HG03039 (cell line): Measurements from ENCODE around the gene CTBP2.

Experiments used
- ATAC-seq: cut with Tn5 transposase; IDR thresholded peaks from one replicate; pipeline ENCODE4 v1.9.1; 2021; ENCODE audit warnings: mild to moderate bottlenecking, moderate library complexity; ENCODE audit not compliant: unreplicated experiment

Gene CTBP2

DNA sequence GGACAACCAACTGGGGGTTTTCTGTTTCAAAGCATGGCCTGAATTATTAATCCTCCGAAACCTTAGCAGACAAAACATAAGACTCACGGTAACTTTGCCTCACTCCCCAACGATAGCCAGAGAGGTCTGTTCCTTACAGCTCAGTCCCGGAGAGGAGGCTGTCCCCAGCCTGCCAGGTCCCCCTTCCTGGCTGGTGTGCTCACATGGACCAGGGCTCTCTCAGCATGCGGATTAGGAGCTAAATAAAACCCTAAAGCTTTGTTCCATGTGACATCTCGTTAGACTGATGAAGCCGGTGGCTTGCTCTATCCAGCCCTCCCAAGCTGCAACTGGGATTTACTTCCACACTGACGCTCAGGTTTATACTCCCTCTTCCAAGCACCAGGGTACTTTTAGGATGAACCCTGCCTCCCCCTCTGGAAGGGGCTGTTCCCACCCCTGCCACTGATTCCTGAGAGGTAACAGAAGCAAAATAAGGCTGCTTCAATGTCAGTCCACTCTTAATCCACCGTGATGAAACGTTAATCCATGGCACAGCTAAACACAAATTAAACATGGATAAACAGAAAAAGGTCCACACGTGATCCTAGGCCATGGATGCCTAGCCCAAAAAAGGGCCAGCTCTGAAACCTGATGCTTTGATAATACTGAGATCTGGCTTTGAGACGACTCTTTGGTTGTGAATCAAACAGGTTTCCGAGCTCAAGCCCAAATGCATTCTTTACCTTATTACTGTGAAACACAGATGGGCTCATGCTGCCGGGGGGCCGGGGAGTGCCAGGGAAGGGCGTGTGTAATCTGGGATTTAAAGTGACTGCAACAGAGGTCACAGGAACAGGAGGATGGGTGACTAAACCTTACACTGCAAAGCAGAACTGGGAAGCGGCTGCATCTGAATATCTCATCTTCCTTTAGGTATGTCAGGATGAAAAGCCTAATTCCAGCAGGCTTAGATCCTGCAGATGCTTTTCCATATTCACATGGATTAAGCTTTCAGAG lies 132.2 kb downstream of the CTBP2 start:
- no peak for ATAC-seq

DNA sequence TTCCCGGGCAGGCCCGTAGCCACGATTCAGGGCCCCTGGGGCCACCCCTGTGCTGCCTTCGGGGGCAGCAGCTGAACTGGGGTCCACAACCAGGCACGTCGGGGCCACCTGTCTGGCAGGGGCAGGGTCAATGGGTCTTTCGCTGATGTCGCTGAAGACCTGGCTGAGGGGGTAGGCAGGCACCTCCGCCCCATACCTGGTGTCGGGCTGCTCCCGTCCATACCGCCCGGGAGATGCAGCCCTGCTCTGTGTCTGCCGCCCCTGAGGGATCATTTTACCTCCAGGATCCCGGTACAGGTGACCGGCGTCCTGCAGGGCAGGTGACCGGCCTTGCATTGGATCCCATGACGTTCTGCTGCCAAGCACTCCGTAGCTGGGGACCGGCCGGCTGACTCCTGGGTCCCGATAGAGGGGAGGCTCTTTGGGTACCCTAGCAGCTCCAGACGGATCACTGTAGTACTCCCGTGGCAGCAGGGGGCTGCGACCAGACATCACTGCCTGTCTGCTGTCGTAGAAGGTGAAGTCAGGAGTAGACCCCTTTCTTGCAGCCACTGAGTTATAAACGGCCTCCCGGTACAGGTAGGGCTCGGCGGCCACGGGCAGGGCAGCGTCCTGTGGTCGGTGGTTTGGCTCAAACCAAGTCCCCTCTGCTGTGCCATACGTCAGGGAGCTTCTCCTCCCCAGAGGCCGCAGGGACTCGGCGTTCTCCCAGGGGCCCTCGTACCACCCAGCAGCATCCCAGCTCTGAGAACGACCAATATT lies 133.2 kb downstream of the CTBP2 start:
- no peak for ATAC-seq

DNA sequence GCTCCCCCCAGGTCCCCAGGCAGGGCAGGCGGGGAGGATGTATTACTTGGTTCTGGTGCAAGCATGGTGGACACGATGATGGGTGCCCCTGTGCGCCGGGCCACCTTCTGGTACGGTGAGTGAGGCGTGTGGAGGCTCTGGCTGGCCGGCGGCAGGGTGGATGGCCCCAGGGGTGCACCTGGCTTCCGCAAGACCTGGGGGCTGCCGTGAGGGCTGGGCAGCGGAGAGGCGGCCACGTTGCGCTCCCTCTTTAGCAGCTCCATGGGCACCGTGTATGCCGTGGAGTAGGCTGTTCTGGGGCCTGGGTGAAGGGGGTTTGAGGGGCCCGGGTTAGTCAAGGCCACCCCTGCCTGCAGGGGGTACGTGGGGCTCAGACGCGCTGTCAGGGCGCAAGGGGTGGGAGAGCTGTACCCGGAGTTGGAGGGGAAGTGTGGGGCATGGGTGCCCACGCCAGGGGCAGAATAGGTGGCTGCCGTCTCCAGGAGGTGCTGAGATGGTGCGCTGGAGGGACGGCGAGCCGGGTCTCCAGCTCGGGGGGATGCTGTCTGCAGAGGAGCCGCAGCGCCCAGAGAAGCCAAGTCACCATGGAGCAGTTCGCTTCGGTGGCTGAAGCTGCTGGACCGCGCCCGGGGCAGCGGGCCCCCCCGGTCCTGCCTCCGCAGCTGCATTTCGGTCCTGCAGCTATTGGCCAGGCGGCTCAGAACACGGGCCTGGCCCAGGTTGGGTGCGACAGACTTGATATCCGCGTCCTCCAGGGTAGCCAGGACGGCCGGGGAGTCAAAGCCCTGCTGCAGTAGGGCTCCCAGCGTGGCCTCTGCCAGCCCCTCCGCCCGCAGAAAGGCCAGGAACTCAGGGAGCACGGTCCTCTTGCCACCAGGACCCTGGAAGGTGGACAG lies 134.1 kb downstream of the CTBP2 start:
- ATAC-seq, result no peak

DNA sequence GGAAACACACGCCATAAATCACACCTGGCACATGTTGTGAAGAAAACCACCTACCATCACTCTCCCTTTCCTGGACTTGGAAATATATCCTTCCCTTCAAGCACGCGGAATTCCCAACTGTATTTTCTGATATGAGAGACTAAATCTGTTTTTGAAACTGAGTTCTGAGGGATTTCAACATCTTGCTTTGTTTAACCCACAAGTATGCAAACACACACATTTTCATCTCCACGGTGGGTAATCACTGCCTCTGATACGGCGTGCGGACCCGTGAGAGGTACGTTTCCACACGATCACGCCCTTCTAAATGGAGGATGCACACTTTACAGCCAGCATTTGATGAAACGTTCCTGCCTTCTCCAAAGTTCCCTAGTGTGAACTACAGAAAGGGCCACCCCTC lies 135.0 kb downstream of the CTBP2 start:
- ATAC-seq, result no peak

DNA sequence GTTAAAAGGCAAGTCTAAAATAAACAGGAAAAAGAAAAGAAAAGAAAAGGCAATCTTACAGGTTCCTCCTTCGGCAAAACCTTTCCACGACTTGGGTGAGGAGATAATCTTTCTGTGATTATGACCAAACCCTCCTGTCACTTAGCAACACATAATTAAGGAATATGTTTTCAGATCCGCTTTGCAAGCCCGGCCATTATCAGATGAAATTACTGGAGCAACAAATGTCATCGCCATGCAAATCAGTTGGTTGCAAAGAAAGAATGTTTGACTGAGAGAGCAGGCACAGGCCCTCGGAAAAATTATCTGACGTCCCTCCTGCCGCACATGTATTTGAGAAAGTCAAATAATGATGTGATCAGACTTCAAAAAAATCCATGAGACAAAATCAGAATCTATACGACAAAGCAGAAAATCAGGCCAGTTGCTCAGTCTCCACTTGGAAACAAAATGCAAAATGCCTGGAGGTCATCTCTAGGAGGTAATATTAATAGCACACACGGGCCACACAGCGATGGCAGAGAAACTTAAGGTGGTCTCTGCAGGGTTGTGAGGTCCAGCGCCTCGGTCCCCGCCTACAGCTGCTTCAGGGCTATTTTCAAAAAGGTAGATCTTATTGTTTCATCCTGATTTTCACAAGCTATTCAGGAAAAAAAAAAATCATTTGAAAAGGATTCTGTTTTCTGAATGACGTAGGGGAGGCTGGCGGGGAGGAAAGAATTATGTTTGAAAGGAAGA lies 135.7 kb downstream of the CTBP2 start:
- no peak for ATAC-seq

DNA sequence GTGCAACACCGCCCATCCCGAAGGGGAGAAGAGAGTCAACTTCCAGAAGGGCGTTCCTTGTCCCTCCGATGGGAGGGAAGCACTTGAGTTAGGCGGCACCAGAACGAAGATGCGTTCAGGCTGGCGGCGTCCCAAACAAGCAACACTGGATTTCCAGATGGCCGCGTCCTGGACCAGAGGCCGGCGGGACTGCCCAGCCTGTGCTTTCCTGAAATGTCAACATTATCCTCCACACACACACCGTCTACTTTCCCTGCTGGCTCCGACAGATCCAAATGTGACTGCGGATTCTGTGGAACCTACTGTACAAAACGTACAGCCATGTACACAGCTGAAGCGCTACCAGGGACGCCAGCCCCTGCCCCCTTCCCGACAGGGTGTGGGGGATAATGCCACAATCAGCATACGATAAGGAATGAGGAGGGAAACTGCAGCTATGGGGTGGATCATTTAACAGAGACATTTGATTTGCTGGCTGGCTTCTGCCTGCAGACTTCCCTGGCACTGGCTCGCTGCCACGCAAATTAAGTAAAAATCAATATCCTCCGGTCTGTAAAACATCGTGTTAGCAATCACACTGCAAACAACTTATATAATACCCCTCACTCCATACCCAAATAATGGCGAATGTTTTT lies 136.4 kb downstream of the CTBP2 start:
- ATAC-seq, result no peak

DNA sequence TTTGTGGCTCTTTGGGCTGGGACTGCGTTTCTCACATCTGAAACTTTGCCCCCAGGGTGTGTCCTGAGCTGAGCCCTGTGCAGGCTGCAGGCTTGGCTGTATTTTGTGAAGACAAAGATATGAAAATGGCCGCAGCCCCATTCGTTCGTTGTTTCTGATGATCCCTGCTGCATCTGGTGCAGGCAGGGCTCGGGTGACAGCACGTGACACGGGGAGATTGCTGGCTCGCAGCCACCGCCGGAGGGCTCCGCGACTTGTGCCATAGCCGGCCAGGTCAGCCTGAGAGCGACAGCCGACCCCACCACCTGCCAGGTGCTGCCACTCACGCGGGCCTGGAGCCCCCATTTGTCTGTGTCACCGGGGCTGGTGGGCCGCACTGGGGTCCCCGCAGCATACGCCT lies 137.1 kb downstream of the CTBP2 start:
- no peak for ATAC-seq

DNA sequence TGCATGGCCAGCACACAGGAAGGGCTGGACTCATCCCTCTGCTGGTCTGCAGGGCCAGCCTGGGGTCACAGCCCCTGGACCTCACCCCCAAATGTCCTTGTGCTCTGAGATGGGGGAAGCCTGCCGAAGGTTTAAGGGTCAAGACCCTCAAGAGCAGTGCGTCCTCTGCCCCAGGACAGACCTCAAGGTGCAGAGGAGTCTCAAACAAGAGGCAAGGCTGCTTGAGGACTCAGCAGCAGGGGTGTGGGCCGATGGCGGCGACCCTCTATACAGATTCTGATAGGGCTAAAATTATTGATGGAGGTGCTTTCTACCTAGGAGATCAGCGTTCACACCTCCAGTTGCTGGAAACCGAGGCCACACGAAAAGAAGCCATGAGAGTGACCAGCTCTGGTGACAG lies 137.7 kb downstream of the CTBP2 start:
- no peak for ATAC-seq

DNA sequence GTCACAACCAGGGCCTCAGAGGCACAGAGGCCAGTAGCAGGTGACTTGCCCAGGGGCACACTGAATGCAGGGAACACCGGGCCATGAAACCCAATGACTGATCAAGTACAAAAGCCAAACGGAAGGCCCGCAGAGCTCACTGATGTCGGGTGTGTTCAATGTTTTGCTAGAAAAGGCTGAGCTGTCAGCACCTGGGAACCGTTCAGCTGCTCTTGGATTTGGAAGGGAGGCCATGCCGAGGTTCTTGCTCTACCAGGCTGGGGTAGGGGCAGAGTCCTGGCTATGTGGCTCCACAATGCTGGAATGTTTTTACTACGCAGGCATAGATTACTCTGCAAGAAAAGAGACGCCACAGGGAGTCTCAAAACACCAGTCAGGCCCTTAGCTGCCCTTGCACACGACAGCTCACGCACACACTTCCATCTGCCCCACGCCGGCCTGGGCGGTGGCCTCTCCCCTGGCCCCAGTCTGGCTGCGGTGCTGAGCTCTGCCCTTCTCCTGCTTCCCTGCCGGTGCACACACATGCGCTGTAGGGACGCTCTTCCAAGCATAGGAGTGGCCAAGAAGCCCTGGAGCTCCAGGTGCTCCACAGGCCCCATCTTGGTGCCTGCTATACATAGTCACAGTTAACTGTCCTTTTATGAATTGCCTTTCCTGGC lies 138.5 kb downstream of the CTBP2 start:
- ATAC-seq, result no peak

DNA sequence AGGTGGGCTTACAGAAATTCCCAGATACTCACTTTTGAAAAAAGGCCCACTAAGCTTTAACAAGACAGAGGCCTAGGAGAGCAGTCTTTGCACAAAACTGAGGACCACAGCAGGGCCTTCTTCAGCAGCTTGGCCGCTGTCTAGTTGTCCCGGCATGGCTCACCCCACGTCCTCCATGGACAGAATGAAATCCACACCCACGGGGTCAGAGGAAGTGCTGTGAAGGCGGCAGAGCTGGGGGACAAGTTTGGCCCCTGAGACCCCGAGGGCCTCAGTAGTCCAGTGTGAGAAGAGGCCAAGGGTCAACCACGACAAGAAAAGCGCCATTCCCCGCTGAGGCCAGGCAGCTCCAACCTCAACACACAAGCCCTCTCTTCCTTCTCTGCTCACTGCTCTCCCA lies 139.5 kb downstream of the CTBP2 start:
- no peak for ATAC-seq

DNA sequence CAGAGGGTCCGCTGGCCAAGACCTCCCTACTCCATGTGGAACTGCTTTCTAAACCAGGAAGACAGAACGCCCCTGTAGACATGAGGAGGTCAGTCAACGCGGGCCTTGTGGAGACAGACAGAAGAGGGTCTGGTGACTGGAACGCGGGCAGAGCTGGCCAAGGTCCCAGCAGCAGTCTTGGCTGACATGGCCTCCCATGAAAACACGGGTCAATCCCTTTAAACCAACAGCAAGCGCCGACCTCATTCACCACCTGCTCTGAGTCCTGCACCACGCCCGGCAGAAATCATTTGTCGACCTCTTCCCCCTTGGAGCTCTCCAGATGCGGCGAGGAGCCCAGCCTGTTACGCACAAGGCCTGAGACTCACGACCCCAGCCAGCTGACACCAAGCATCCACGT lies 140.0 kb downstream of the CTBP2 start:
- no peak for ATAC-seq

DNA sequence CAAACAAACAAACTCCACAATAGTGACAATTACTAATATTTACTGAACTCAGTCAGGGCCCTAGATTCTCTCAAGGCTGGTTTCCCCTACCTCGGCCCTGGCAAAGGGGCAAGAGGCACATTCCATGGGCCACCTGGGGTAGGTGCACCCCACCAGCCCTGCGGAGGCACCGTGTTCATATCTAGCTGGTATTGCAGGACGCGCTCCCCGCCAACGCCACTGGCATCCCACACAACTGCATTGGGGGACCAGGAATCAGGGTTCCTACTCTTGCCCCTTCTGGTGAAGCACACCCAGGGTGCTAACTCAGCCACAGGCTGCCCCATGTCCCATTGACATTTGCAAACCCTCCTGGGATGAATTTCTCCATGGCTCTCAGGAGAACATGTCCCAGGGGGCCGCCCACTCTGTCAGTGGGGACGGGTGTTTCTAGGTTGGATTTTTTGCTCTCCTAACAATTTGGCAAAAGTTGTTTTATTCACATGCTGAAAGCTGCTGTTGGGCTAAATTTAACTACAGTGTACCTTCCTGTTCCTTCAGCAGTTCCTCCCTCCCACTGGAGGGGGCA lies 141.7 kb downstream of the CTBP2 start:
- ATAC-seq, result no peak

DNA sequence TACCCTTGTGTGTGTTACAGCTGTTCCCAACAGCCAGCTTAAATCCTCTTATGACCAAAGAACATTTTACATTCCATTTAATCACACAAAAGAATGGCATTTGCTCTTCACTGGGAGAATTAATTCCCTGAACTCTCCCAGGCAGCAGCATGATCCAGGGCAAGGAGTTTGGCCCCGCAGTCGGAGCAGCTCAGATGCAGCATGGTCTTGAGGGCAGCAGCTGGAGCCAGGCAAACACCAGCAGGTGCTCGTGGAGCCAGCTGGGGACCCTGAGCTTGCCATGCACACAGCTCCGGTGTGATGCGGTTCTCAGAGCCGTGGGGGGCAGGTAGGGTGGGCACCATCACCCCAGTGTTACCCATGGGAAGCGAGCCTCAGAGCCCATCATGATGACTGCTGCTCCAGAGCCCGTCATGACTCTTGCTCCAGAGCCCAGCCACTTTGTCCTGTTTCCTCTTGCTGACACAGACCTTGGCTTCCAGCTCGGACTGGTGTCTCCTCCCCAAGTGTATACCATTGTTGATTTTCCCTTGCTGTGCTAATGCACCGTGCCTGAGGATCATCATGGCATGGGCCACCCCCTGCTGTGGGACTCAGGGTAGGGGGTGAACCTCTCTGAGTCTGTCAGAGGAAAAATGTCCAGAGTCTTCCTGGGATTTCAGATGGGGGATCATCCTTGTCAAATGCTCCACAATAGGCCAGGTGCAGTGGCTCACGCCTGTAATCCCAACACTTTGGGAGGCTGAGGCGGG lies 142.6 kb downstream of the CTBP2 start:
- ATAC-seq, result no peak

DNA sequence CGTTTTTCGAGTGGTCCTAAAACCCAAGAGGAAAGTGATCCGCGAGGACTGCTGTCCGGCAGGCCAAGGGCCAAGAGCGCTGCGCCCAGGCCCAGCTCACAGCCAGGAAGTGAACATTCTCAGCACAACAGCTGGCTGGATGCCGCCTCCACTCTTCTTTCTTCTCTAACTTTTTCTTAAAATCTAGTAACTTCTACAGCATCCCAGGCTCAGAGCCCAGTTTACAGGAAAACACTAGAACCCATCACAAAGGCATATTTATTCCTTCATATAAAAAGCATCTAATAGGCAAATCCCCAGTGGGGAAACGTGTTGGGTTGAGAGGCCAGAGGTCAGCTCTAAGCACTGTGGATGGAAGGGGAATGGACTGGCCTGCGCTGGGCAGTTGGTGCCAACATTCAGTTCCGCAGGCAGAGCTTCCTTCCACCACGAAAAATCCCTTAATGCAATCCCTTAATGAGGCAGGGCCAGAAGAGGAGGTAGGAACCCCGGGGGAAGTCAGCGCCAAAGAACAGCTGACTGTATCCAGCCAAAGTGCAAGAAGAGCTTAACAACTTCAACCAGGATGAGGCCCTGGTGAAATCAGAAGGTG lies 143.7 kb downstream of the CTBP2 start:
- no peak for ATAC-seq

DNA sequence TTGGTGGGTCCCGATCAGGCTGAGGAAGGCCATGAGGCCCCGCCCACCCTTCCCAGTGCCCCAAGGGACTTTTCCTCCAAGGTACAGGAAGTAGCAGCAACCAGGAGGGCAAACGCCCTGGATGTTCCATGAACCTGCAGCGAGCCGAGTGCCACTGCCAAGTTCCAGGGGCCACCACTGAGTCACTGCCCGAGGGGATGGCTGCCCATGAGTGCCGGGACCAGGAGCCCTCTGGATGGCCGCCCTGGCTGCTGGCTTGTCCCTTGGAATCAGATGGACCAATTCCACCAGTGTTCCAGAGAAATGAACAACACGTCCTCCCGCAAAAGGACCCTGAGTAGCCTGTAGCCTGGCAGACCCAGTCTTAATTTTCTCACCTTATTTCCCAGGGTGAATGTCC lies 144.2 kb downstream of the CTBP2 start:
- ATAC-seq, result no peak

DNA sequence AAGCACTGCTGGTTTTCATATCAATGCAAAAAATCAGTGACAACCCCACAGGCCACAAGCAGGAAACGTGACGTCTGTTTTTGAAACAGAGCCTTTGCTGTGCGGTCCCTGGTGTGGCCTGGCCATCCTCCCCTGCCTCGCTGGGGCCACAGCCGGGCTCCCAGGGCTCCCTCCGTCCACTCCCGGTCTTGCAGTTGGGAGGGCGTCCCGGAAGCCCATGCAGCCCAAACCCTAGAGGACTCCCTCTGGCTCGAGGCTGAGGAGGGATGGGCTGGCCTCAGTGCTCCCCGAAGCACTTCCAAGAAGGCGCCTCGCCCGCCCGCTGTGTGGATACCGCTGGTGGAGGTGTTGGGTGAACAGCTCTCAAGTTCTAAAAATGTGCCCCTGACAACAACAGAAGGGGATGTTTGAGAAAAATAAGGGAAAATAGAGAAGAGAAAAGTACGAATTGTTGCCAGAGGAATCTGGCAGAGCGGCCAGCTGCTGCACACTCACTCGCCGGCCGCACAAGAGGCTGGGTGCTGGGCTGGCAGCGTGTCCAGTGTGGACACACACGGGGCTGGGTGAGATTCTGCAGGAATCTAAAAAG lies 144.9 kb downstream of the CTBP2 start:
- ATAC-seq, result no peak

DNA sequence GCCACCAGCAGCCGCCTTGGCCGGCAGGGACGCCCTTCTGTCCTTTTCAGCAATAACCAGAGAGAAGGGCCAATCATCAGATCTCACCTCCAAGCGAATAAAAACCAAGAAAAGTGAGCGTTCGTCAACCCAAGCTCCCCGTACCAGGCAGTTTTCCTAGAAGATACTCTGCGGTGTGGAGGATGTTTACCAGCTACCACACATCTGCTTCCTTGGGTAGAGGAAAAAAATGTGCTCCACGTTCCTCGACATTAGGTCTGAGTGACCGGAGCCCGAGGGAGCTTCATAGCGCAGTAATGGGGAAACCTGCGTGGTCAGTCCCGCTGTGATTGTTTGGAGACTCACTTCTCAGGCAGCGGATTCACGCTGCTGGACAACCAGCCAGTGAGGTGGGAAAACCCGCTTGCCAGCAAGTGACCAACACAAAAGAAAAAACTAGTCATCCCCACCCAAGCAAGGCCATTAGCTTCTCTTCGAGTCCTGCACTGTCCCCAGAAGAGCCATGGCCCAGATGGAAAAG lies 145.5 kb downstream of the CTBP2 start:
- no peak for ATAC-seq
